Measurements from ENCODE around the gene ZNF653. TPM values are rescaled to one million over a fixed set of nuclear protein-coding genes. Genes with fewer than 3 reads are reported as not detected.

ZNF653 gene
- total and polyA plus RNA-seq, 7 donors, result 4.0 to 11.5 (median 6.2) TPM

GRCh38 chr19:11482384-11483050 is 23.1 kb downstream of the ZNF653 start:
- DNase-seq (peak; percentile 84 to 92), ATAC-seq (peak; percentile 85 to 93 (median 87))
- H3K9me3 ChIP-seq, result no peaks in the 10 kb centered on the region
- intact Hi-C loops (cut with DNase I), result loop anchor here (5.0 kb wide), 2 partner anchors 100 to 190 kb away; partner anchors contain the start of gene EPOR (in 1 of the 2)
- peaks cover 0 to 62% (median 19%) of the 10 kb centered on the region in 3 donors for H3K27me3 ChIP-seq (ENCODE audit: insufficient read depth in 3 of 3, low read length in 2 of 3)
- peak overlapping the region; percentile 57 for H3K4me3 ChIP-seq
- WGBS, 3 donors, result 3 to 6% (median 3%) methylated on average over 25 to 58 of the region's 58 CpGs
- peaks cover 14% of the 10 kb centered on the region for H3K4me1 ChIP-seq
- H3K36me3 ChIP-seq (ENCODE audit: insufficient read depth in 1 of 2, low read depth in 1 of 2), result peaks cover 0 to 16% of the 10 kb centered on the region in 2 donors
- H3K27ac ChIP-seq, result no peak overlapping the region
- TF ChIP-seq CTCF (IDR thresholded peaks at IDR 0.05), result peak; percentile 87

- H3K27me3 ChIP-seq (ENCODE audit: insufficient read depth in 3 of 3, low read length in 2 of 3), result peaks cover 0 to 62% (median 19%) of the 10 kb centered on the region in 3 donors
- peaks cover 0 to 8% of the 10 kb centered on the region in 2 donors for H3K36me3 ChIP-seq (ENCODE audit: insufficient read depth in 1 of 2, low read depth in 1 of 2)
- no peak overlapping the region for H3K27ac ChIP-seq
- TF ChIP-seq CTCF (IDR thresholded peaks at IDR 0.05), result no peak
- H3K4me1 ChIP-seq, result peaks cover 14% of the 10 kb centered on the region
- peak overlapping the region; percentile 57 for H3K4me3 ChIP-seq
- 3% methylated on average over 43 to 50 of the region's 50 CpGs for WGBS, 3 donors
- intact Hi-C loops (cut with DNase I), result loop anchor here (5.0 kb wide), 2 partner anchors 99 to 189 kb away; partner anchors contain the start of gene EPOR (in 1 of the 2)
- ATAC-seq (peak; percentile 65 to 75 (median 72)), DNase-seq (peak; percentile 76 to 83)
- no peaks in the 10 kb centered on the region for H3K9me3 ChIP-seq
Observed at GRCh38 chr19:11481534-11482383, 23.9 kb downstream of the ZNF653 start.

GRCh38 chr19:11480715-11481533 is 24.7 kb downstream of the ZNF653 start, which contains the start of gene ELAVL3:
TSS of gene ELAVL3 (minus strand) at chr19:11481046. CDS start at chr19:11480608, 438 bp downstream.
- peaks cover 14% of the 10 kb centered on the region for H3K4me1 ChIP-seq
- ATAC-seq, result no peak
- H3K36me3 ChIP-seq (ENCODE audit: insufficient read depth in 1 of 2, low read depth in 1 of 2), result peaks cover 0 to 5% of the 10 kb centered on the region in 2 donors
- peak within 1 kb of the TSS; percentile 57 for H3K4me3 ChIP-seq
- 5 to 10% (median 7%) methylated on average over 33 to 77 of the region's 77 CpGs for WGBS, 3 donors
- intact Hi-C loops (cut with DNase I), result loop anchor here (5.0 kb wide), 2 partner anchors 99 to 189 kb away; partner anchors contain the start of gene EPOR (in 1 of the 2)
- no peak for DNase-seq
- H3K27ac ChIP-seq, result no peak within 1 kb of the TSS
- no peak for TF ChIP-seq CTCF (IDR thresholded peaks at IDR 0.05)
- no peaks in the 10 kb centered on the region for H3K9me3 ChIP-seq
- peaks cover 0 to 62% (median 19%) of the 10 kb centered on the region in 3 donors for H3K27me3 ChIP-seq (ENCODE audit: insufficient read depth in 3 of 3, low read length in 2 of 3)
